ENCODE data around the gene ACTN2. TPM values are rescaled to one million over a fixed set of nuclear protein-coding genes. Genes with fewer than 3 reads are reported as not detected.
A peak's percentile ranks its signal among the peaks of the same experiment; 100 is the strongest.

The ACTN2 gene
- total RNA-seq, 4 donors from 2014 or later: 7.5 to 16.2 (median 10.3) TPM

DNA sequence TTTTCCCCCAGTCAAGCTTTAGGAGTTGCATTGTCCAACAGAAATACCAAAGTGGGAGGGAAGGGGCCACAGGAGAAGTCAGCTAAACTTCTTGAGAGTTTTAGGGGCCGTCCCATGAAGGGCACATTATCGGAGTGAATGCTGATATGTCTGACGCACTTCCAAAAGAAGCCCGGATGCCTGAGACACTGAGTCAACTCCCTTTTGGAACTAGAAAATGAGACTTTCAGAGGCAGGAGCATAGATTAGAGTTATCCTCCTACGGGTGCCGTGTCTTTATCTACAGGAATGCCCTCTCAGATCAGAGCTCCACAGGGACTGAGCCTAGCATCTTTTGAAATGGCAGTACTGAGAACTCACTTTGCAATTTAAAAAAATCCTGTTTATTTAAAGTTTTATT is 13.1 kb downstream of the ACTN2 start:
- TF ChIP-seq EP300 (IDR thresholded peaks at IDR 0.05) (no peak), POLR2AphosphoS5 (IDR thresholded peaks at IDR 0.05) (no peak), POLR2A (IDR thresholded peaks at IDR 0.05; ENCODE audit: low read depth) (no peak)
- TF ChIP-seq, protein P1, sequence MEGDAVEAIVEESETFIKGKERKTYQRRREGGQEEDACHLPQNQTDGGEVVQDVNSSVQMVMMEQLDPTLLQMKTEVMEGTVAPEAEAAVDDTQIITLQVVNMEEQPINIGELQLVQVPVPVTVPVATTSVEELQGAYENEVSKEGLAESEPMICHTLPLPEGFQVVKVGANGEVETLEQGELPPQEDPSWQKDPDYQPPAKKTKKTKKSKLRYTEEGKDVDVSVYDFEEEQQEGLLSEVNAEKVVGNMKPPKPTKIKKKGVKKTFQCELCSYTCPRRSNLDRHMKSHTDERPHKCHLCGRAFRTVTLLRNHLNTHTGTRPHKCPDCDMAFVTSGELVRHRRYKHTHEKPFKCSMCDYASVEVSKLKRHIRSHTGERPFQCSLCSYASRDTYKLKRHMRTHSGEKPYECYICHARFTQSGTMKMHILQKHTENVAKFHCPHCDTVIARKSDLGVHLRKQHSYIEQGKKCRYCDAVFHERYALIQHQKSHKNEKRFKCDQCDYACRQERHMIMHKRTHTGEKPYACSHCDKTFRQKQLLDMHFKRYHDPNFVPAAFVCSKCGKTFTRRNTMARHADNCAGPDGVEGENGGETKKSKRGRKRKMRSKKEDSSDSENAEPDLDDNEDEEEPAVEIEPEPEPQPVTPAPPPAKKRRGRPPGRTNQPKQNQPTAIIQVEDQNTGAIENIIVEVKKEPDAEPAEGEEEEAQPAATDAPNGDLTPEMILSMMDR (IDR thresholded peaks at IDR 0.05): no peak
- Histone ChIP-seq H3K27me3 (no peaks in the 10 kb centered on the region), H3K9me3 (no peaks in the 10 kb centered on the region), H3K4me3 (no peak overlapping the region), H3K4me1 (peaks cover 12 to 28% (median 15%) of the 10 kb centered on the region in 4 donors), H3K27ac (replicated peaks in 1 of 4) (no peak overlapping the region), H3K36me3 (no peaks in the 10 kb centered on the region)
- WGBS: 67% methylated on average over 6 of the region's 6 CpGs
- peak; percentile 57 for DNase-seq (ENCODE audit: extremely low spot score)
- intact Hi-C loops (cut with DNase I): no loop called here

DNA sequence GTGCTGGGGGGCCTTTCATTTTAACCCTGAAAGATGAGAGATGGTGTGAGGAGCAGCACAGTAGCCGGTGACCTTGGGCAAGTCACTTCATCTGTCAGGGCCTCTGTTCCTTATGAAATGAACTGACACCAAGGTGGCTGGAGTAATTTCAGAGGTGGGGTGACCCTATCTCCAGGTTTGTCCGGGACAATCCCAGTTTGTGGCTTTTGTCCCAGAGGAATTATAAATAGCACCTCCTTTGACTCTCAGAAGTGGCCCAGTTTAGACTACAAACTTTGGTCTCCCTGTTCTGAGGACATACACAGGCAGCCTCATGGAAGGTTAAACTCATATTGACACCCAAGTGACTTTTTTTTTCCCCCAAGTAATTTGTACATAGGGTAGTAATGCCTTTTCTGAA is 14.6 kb downstream of the ACTN2 start:
- peaks cover 25 to 43% (median 28%) of the 10 kb centered on the region in 4 donors for H3K4me1 ChIP-seq
- H3K27me3 ChIP-seq: no peaks in the 10 kb centered on the region
- H3K4me3 ChIP-seq: no peak overlapping the region
- no peak for DNase-seq (ENCODE audit: extremely low spot score)
- intact Hi-C loops (cut with DNase I): no loop called here
- H3K9me3 ChIP-seq: no peaks in the 10 kb centered on the region
- TF ChIP-seq POLR2AphosphoS5 (IDR thresholded peaks at IDR 0.05) (no peak), POLR2A (IDR thresholded peaks at IDR 0.05; ENCODE audit: low read depth) (no peak), EP300 (IDR thresholded peaks at IDR 0.05) (no peak)
- TF ChIP-seq, protein P1 (IDR thresholded peaks at IDR 0.05): no peak
- H3K36me3 ChIP-seq: no peaks in the 10 kb centered on the region
- H3K27ac ChIP-seq (replicated peaks in 1 of 4): no peak overlapping the region
- WGBS: 64% methylated on average over 2 of the region's 2 CpGs

DNA sequence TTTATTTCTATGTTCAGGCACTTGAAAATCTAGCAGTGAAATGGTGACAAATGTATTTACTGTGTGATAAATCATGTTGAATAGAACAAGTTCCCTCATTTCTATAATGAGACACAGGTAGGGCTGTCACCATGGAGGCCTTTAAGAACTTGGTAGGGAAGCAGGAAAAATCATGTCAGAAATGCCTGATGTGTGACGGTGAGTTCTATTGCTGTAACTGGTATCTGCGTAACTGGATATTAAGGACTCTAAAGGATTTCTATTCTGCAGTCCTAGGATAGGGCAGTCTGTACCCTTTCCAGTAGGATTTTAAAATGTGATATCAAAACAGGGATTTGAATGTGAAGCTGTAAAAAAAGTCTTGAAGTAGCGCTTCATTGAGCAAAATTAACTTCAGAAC is 15.5 kb downstream of the ACTN2 start:
- H3K4me3 ChIP-seq: no peak overlapping the region
- no peaks in the 10 kb centered on the region for H3K36me3 ChIP-seq
- no peak for TF ChIP-seq EP300 (IDR thresholded peaks at IDR 0.05)
- TF ChIP-seq, protein P1 (IDR thresholded peaks at IDR 0.05): no peak
- TF ChIP-seq POLR2AphosphoS5 (IDR thresholded peaks at IDR 0.05): no peak
- no peak for TF ChIP-seq POLR2A (IDR thresholded peaks at IDR 0.05; ENCODE audit: low read depth)
- no peak overlapping the region for H3K27ac ChIP-seq (replicated peaks in 1 of 4)
- intact Hi-C loops (cut with DNase I): no loop called here
- 82% methylated on average over 3 of the region's 3 CpGs for WGBS
- no peak for DNase-seq (ENCODE audit: extremely low spot score)
- peaks cover 27 to 51% (median 35%) of the 10 kb centered on the region in 4 donors for H3K4me1 ChIP-seq
- no peaks in the 10 kb centered on the region for H3K9me3 ChIP-seq
- no peaks in the 10 kb centered on the region for H3K27me3 ChIP-seq

DNA sequence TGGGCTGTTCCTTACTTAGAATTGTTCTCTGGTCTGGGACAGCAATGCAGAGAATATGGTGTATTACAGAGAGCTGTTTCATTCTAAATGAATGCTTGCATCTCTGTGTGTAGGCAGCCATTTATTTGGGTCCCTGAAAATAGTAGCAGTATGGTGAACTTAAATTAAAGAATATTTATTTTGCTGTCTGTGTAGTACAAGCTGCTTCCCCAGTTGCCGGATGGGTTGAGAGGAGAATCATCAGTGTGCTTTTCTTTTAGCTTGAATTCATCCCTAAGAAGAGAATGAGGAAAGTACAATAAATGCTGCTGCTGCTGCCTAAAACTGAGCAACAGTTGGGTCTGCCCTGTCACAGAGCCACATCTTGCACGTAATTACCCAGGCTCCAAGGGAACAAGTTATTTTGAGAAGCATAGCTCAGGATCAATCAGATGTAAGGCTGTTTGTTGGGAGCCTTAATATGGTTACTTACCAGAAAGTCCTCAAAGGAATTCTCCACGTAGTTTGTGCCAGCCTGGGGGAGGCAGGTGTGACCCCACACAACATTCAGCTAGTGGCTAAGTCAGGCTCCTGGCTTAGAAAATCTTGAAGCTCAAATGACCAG is 16.6 kb downstream of the ACTN2 start:
- Histone ChIP-seq H3K36me3 (no peaks in the 10 kb centered on the region), H3K9me3 (no peaks in the 10 kb centered on the region), H3K4me3 (no peak overlapping the region), H3K27ac (replicated peaks in 1 of 4) (peak overlapping the region in 2 of 4 donors; percentile 31 to 49), H3K27me3 (no peaks in the 10 kb centered on the region), H3K4me1 (peaks cover 27 to 51% (median 35%) of the 10 kb centered on the region in 4 donors)
- DNase-seq (ENCODE audit: extremely low spot score): peak; percentile 78
- TF ChIP-seq, protein P1 (IDR thresholded peaks at IDR 0.05): no peak
- TF ChIP-seq POLR2A (IDR thresholded peaks at IDR 0.05; ENCODE audit: low read depth) (no peak), EP300 (IDR thresholded peaks at IDR 0.05) (no peak), POLR2AphosphoS5 (IDR thresholded peaks at IDR 0.05) (no peak)
- intact Hi-C loops (cut with DNase I): no loop called here
- 42% methylated on average over 3 of the region's 3 CpGs for WGBS

DNA sequence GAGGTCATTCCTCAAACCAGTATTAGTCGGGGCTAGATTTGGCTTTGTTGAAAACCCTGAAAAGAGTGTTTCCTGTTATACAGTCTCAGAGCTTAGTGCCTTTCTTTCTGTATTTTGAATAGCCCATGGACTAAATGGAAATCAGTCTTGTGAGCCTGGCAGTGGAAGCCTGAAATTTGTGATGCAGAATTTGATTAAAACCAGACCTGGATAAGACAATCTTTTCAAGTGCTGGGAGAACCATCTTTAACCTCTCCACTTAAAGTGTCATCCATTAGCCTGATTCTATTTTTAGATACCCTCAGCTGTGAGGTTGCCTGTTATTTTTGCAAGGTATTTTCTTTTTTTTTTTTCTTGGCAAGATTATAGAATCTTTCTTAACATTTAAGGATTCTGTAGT is 19.5 kb downstream of the ACTN2 start:
- peak overlapping the region; percentile 9 to 48 (median 36) for H3K27ac ChIP-seq (replicated peaks in 1 of 4)

More for the DNA sequence above, 19.5 kb downstream of the ACTN2 start:
- WGBS: 31% methylated on average over 1 of the region's 1 CpG
- H3K36me3 ChIP-seq: no peaks in the 10 kb centered on the region
- H3K4me1 ChIP-seq: peaks cover 19 to 51% (median 35%) of the 10 kb centered on the region in 4 donors
- no peak for DNase-seq (ENCODE audit: extremely low spot score)
- no peaks in the 10 kb centered on the region for H3K27me3 ChIP-seq
- H3K9me3 ChIP-seq: no peaks in the 10 kb centered on the region
- intact Hi-C loops (cut with DNase I): no loop called here
- H3K4me3 ChIP-seq: no peak overlapping the region
- TF ChIP-seq POLR2A (IDR thresholded peaks at IDR 0.05; ENCODE audit: low read depth): no peak
- TF ChIP-seq POLR2AphosphoS5 (IDR thresholded peaks at IDR 0.05): peak in 1 of 2 donors; percentile 22
